CD14-positive monocyte (primary cell): ENCODE data around the gene BNC2. TPM values are rescaled to one million over a fixed set of nuclear protein-coding genes. Genes with fewer than 3 reads are reported as not detected.

Source experiments
- DNase-seq, 3 donors: peaks; one replicate each; pipeline ENCODE4 v3.0.0-alpha.2; 2011 to 2022
- H2AFZ ChIP-seq: 2 replicates; pipeline ENCODE4 v1.6.0; 2012; ENCODE audit warnings: mild to moderate bottlenecking, low read depth, low read length, inconsistent platforms; ENCODE audit not compliant: insufficient read depth, poor library complexity, severe bottlenecking
- H3K27ac ChIP-seq, 2 donors: 1 replicate in 1 of 2; 2 replicates in 1 of 2; pipeline ENCODE4 v1.5.1; 2012 to 2013; ENCODE audit warnings: low read length in 2 of 2, control low read depth in 1 of 2, inconsistent platforms in 1 of 2, low read depth in 1 of 2, mild to moderate bottlenecking in 1 of 2
- H3K27me3 ChIP-seq, 2 donors: one replicate each; pipeline versions ENCODE4 v1.6.0 to v1.6.1; 2011 to 2013; ENCODE audit warnings: low read length in 2 of 2; ENCODE audit not compliant: control insufficient read depth in 2 of 2, insufficient read depth in 2 of 2
- H3K36me3 ChIP-seq, 2 donors: replicated peaks in 1 of 2; 1 replicate in 1 of 2; 2 replicates in 1 of 2; pipeline versions ENCODE4 v1.5.1 to v1.6.1; 2012 to 2013; ENCODE audit warnings: low read length in 2 of 2, control low read depth in 1 of 2, inconsistent platforms in 1 of 2, mild to moderate bottlenecking in 1 of 2; ENCODE audit not compliant: insufficient read depth in 2 of 2, control insufficient read depth in 1 of 2
- H3K4me1 ChIP-seq, 2 donors: 1 replicate in 1 of 2; 2 replicates in 1 of 2; pipeline versions ENCODE4 v1.5.1 to v1.6.1; 2012 to 2013; ENCODE audit warnings: low read length in 2 of 2, control low read depth in 1 of 2, inconsistent platforms in 1 of 2, mild to moderate bottlenecking in 1 of 2, moderate library complexity in 1 of 2; ENCODE audit not compliant: insufficient read depth in 2 of 2, control insufficient read depth in 1 of 2
- H3K4me2 ChIP-seq: replicated peaks from 2 replicates; pipeline ENCODE3; 2012; ENCODE audit warnings: low read length, moderate library complexity, mild to moderate bottlenecking; ENCODE audit not compliant: poor library complexity, severe bottlenecking; ENCODE audit errors: extremely low read depth
- H3K4me3 ChIP-seq, 3 experiments: fragments of 200-600 bp in 1 of 3; sonication (generic) in 1 of 3; replicated peaks in 1 of 3; 1 replicate in 2 of 3; 2 replicates in 1 of 3; pipeline ENCODE4 v1.5.1; 2011 to 2013; ENCODE audit warnings: low read length in 3 of 3, mild to moderate bottlenecking in 3 of 3, control low read depth in 2 of 3, low read depth in 2 of 3, inconsistent platforms in 1 of 3, moderate library complexity in 1 of 3
- H3K79me2 ChIP-seq: 2 replicates; pipeline ENCODE4 v1.6.0; 2012; ENCODE audit warnings: mild to moderate bottlenecking, control low read depth, inconsistent platforms, low read length, moderate library complexity; ENCODE audit not compliant: insufficient read depth
- H3K9ac ChIP-seq: 2 replicates; pipeline ENCODE4 v1.6.0; 2017; ENCODE audit warnings: low read length, mild to moderate bottlenecking; ENCODE audit not compliant: insufficient read depth, poor library complexity, severe bottlenecking
- H3K9me3 ChIP-seq, 2 donors: replicated peaks in 1 of 2; 1 replicate in 1 of 2; 2 replicates in 1 of 2; pipeline versions ENCODE4 v1.5.1 to v1.6.1; 2012 to 2013; ENCODE audit warnings: low read length in 2 of 2, control low read depth in 1 of 2; ENCODE audit not compliant: control insufficient read depth in 1 of 2, insufficient read depth in 1 of 2
- H4K20me1 ChIP-seq: 2 replicates; pipeline ENCODE4 v1.6.0; 2012; ENCODE audit warnings: mild to moderate bottlenecking, low read length, control low read depth, moderate library complexity; ENCODE audit not compliant: insufficient read depth
- H3K27ac Mint-ChIP-seq, 7 donors: one replicate each; pipeline ENCODE4 v1.8.0; 2020; ENCODE audit warnings: mild to moderate bottlenecking in 7 of 7, mixed read lengths in 7 of 7, moderate library complexity in 6 of 7, inconsistent platforms in 2 of 7
- H3K27me3 Mint-ChIP-seq, 3 donors: one replicate each; pipeline ENCODE4 v1.8.0; 2021 to 2022; ENCODE audit warnings: low read depth in 3 of 3, mild to moderate bottlenecking in 3 of 3, mixed read lengths in 3 of 3, moderate library complexity in 3 of 3, inconsistent platforms in 1 of 3
- H3K36me3 Mint-ChIP-seq, 2 donors: one replicate each; pipeline ENCODE4 v1.8.0; 2020; ENCODE audit warnings: mixed read lengths in 2 of 2, inconsistent platforms in 1 of 2, mild to moderate bottlenecking in 1 of 2
- H3K4me1 Mint-ChIP-seq: one replicate; pipeline ENCODE4 v1.8.0; 2020; ENCODE audit warnings: mild to moderate bottlenecking, mixed read lengths
- H3K4me3 Mint-ChIP-seq, 2 donors: one replicate each; pipeline ENCODE4 v1.8.0; 2020; ENCODE audit warnings: mild to moderate bottlenecking in 2 of 2, mixed read lengths in 2 of 2, moderate library complexity in 1 of 2
- H3K9me3 Mint-ChIP-seq, 7 donors: one replicate each; pipeline ENCODE4 v1.8.0; 2020 to 2022; ENCODE audit warnings: mixed read lengths in 7 of 7, mild to moderate bottlenecking in 6 of 7, moderate library complexity in 6 of 7, inconsistent platforms in 2 of 7
- CTCF ChIP-seq: fragments of 200-600 bp; IDR thresholded peaks from one replicate; pipeline ENCODE4 v1.8.0; 2022; ENCODE audit warnings: antibody characterized with exemption, mild to moderate bottlenecking
- WGBS: methylation state at CpG from one replicate; pipeline ENCODE4 v1.1.5; 2013; ENCODE audit warnings: missing lambda C conversion rate; ENCODE audit not compliant: insufficient coverage; 5-methylcytosine and 5-hydroxymethylcytosine counted together
- intact Hi-C, 2 donors: fragments of 100-400 bp; cut with micrococcal nuclease; formaldehyde crosslinking; loops; one replicate each; pipeline versions ENCODE4 v1.15.0 to v1.15.1; 2023
- polyA plus RNA-seq, 3 donors: library from polyadenylated mRNA; depleted of rRNA in 1 of 3; unstranded in 2 of 3; stranded (reverse) in 1 of 3; fragments of 300-500 nt in 2 of 3; fragments of >200 nt in 1 of 3; fragmentation: Illumina TruSeq in 2 of 3; gene quantifications; 1 replicate in 2 of 3; 2 replicates in 1 of 3; pipeline ENCODE4 v1.2.3, GENCODE V29; 2012 to 2021

Gene BNC2
- polyA plus RNA-seq, 3 donors: 0.01 TPM; not detected in 2

- H3K27me3 Mint-ChIP-seq: peaks cover 0 to 2% (median 0%) of the 10 kb centered on the region in 3 donors
- H3K9me3 ChIP-seq: no peaks in the 10 kb centered on the region
- H3K36me3 ChIP-seq: no peaks in the 10 kb centered on the region
- WGBS: no CpG with 5 or more reads among the region's 2 CpGs
- H3K27ac Mint-ChIP-seq: no peak overlapping the region
- H3K4me3 ChIP-seq: no peak overlapping the region
- H3K27ac ChIP-seq: no peak overlapping the region
- H3K4me1 Mint-ChIP-seq: no peaks in the 10 kb centered on the region
- no peaks in the 10 kb centered on the region for H3K27me3 ChIP-seq
- H3K9me3 Mint-ChIP-seq: peaks cover 0 to 9% (median 2%) of the 10 kb centered on the region in 7 donors
- intact Hi-C loops: no loop called here
- no peaks in the 10 kb centered on the region for H3K4me1 ChIP-seq
- no peaks in the 10 kb centered on the region for H3K79me2 ChIP-seq
- no peak for DNase-seq
- no peak overlapping the region for H3K4me2 ChIP-seq
- H3K9ac ChIP-seq: no peak overlapping the region
- no peak overlapping the region for H3K4me3 Mint-ChIP-seq
- no peaks in the 10 kb centered on the region for H4K20me1 ChIP-seq
- no peak overlapping the region for H2AFZ ChIP-seq
- TF ChIP-seq CTCF: no peak
- H3K36me3 Mint-ChIP-seq: no peaks in the 10 kb centered on the region
These were observed 307.0 kb downstream of the BNC2 start for GRCh38 chr9:16563446-16563845.

- no peaks in the 10 kb centered on the region for H3K36me3 Mint-ChIP-seq
- H3K36me3 ChIP-seq: no peaks in the 10 kb centered on the region
- H2AFZ ChIP-seq: no peak overlapping the region
- H3K27ac Mint-ChIP-seq: peak overlapping the region in 1 of 7 donors; percentile 61
- 60% methylated on average over 1 of the region's 4 CpGs for WGBS
- DNase-seq: no peak
- no peak for TF ChIP-seq CTCF
- no peaks in the 10 kb centered on the region for H4K20me1 ChIP-seq
- no peaks in the 10 kb centered on the region for H3K9me3 ChIP-seq
- intact Hi-C loops: no loop called here
- H3K4me1 Mint-ChIP-seq: no peaks in the 10 kb centered on the region
- H3K4me2 ChIP-seq: no peak overlapping the region
- no peaks in the 10 kb centered on the region for H3K27me3 ChIP-seq
- no peak overlapping the region for H3K4me3 Mint-ChIP-seq
- H3K4me1 ChIP-seq: no peaks in the 10 kb centered on the region
- H3K79me2 ChIP-seq: no peaks in the 10 kb centered on the region
- no peak overlapping the region for H3K9ac ChIP-seq
- H3K27me3 Mint-ChIP-seq: peaks cover 0 to 2% (median under 1%) of the 10 kb centered on the region in 3 donors
- H3K9me3 Mint-ChIP-seq: peaks cover 0 to 13% (median 6%) of the 10 kb centered on the region in 7 donors
- no peak overlapping the region for H3K4me3 ChIP-seq
- no peak overlapping the region for H3K27ac ChIP-seq
These were observed 309.3 kb downstream of the BNC2 start for GRCh38 chr9:16561121-16561520.
